HEK293 (cell line): ENCODE measurements around the gene MAP3K9.
A peak's percentile ranks its signal among the peaks of the same experiment; 100 is the strongest.

ENCODE experiments used
- CTCF ChIA-PET: fragments of 350-600 bp; formaldehyde crosslinking; extraction: SDS; loops from one replicate; lab custom pipeline; 2021; ENCODE audit warnings: antibody characterized with exemption; lab: Yijun Ruan, JAX
- POLR2A ChIA-PET: fragments of 300-600 bp; formaldehyde crosslinking; extraction: SDS; loops from one replicate; lab custom pipeline; 2020; ENCODE audit warnings: antibody characterized with exemption, inconsistent platforms; lab: Yijun Ruan, JAX
- H3K27ac ChIP-seq: fragments of 200-500 bp; sonication (Bioruptor generic); 2 replicates; pipeline ENCODE4 v1.5.1; 2014; ENCODE audit warnings: low read depth, low read length, control low read depth, inconsistent platforms; ENCODE audit errors: extremely low read depth
- H3K36me3 ChIP-seq, 2 experiments: fragments of 200-500 bp in 1 of 2; sonication (Bioruptor generic) in 1 of 2; 1 replicate in 1 of 2; 2 replicates in 1 of 2; pipeline ENCODE4 v1.5.1; 2014 to 2017; ENCODE audit warnings: inconsistent platforms in 2 of 2, low read length in 2 of 2; ENCODE audit not compliant: control insufficient read depth in 2 of 2, insufficient read depth in 1 of 2
- H3K4me1 ChIP-seq: fragments of 200-500 bp; sonication (Bioruptor generic); 2 replicates; pipeline ENCODE4 v1.5.1; 2014; ENCODE audit warnings: mild to moderate bottlenecking, low read length, inconsistent platforms; ENCODE audit not compliant: control insufficient read depth, insufficient read depth
- H3K4me3 ChIP-seq: 2 replicates; pipeline ENCODE4 v1.5.1; 2011; ENCODE audit warnings: low read depth, mild to moderate bottlenecking, control low read depth, low read length, moderate library complexity
- H3K9me3 ChIP-seq: fragments of 200-500 bp; sonication (Bioruptor generic); 2 replicates; pipeline ENCODE4 v1.5.1; 2014; ENCODE audit warnings: low read depth, low read length, inconsistent platforms; ENCODE audit not compliant: control insufficient read depth, insufficient read depth
- CTCF ChIP-seq: fragments of 450-650 bp; formaldehyde crosslinking; IDR thresholded peaks from 2 replicates; pipeline ENCODE4 v1.5.1; 2016; ENCODE audit warnings: missing biosample characterization, missing genetic modification characterization
- EGR2 ChIP-seq: fragments of 450-650 bp; formaldehyde crosslinking; IDR thresholded peaks from 2 replicates; pipeline ENCODE4 v1.5.1; 2016; ENCODE audit warnings: low read depth, missing biosample characterization, missing genetic modification characterization
- GLI4 ChIP-seq: fragments of 450-650 bp; formaldehyde crosslinking; IDR thresholded peaks from 2 replicates; pipeline ENCODE4 v1.5.1; 2016; ENCODE audit warnings: missing biosample characterization, missing genetic modification characterization
- HOXC10 ChIP-seq: sonication (generic); formaldehyde crosslinking; IDR thresholded peaks from 2 replicates; pipeline ENCODE4 v1.8.1; 2023; ENCODE audit warnings: mild to moderate bottlenecking, missing genetic modification reagents
- IKZF3 ChIP-seq: fragments of 450-650 bp; IDR thresholded peaks from 2 replicates; pipeline ENCODE4 v1.5.0; 2018; ENCODE audit warnings: missing biosample characterization, mild to moderate bottlenecking, missing genetic modification characterization, moderate library complexity
- KLF10 ChIP-seq: fragments of 450-650 bp; IDR thresholded peaks from 2 replicates; pipeline ENCODE4 v1.5.1; 2018; ENCODE audit warnings: missing biosample characterization, mild to moderate bottlenecking, missing genetic modification characterization
- KLF16 ChIP-seq: fragments of 450-650 bp; formaldehyde crosslinking; IDR thresholded peaks from 2 replicates; pipeline ENCODE4 v1.5.1; 2017; ENCODE audit warnings: missing biosample characterization, missing genetic modification characterization
- KLF9 ChIP-seq: fragments of 450-650 bp; formaldehyde crosslinking; IDR thresholded peaks from 2 replicates; pipeline ENCODE4 v1.5.1; 2016; ENCODE audit warnings: missing biosample characterization, missing genetic modification characterization, low read depth
- MYNN ChIP-seq: fragments of 450-650 bp; formaldehyde crosslinking; IDR thresholded peaks from 2 replicates; pipeline ENCODE4 v1.5.1; 2016; ENCODE audit warnings: missing biosample characterization, missing genetic modification characterization, borderline replicate concordance
- PRDM2 ChIP-seq: fragments of 450-650 bp; formaldehyde crosslinking; IDR thresholded peaks from 2 replicates; pipeline ENCODE4 v1.5.1; 2016; ENCODE audit warnings: missing biosample characterization, missing genetic modification characterization, borderline replicate concordance
- REPIN1 ChIP-seq: fragments of 450-650 bp; formaldehyde crosslinking; IDR thresholded peaks from 2 replicates; pipeline ENCODE4 v1.5.1; 2017; ENCODE audit warnings: missing biosample characterization, missing genetic modification characterization, low read depth
- TCF7L2 ChIP-seq: IDR thresholded peaks from 2 replicates; pipeline ENCODE4 v1.6.1; 2011; ENCODE audit warnings: low read depth, mild to moderate bottlenecking, inconsistent platforms, low read length, moderate library complexity, borderline replicate concordance
- WT1 ChIP-seq: fragments of 450-650 bp; formaldehyde crosslinking; IDR thresholded peaks from 2 replicates; pipeline ENCODE4 v1.5.1; 2016; ENCODE audit warnings: missing biosample characterization, missing genetic modification characterization
- ZBTB20 ChIP-seq: fragments of 450-650 bp; formaldehyde crosslinking; IDR thresholded peaks from 2 replicates; pipeline ENCODE4 v1.5.1; 2016; ENCODE audit warnings: missing biosample characterization, missing genetic modification characterization
- ZIC2 ChIP-seq: fragments of 450-650 bp; formaldehyde crosslinking; IDR thresholded peaks from 2 replicates; pipeline ENCODE4 v1.5.1; 2016; ENCODE audit warnings: missing biosample characterization, missing genetic modification characterization
- ZNF138 ChIP-seq: fragments of 450-650 bp; formaldehyde crosslinking; IDR thresholded peaks from 2 replicates; pipeline ENCODE4 v1.5.1; 2016; ENCODE audit warnings: missing biosample characterization, missing genetic modification characterization, borderline replicate concordance
- ZNF23 ChIP-seq: fragments of 450-650 bp; formaldehyde crosslinking; IDR thresholded peaks from 2 replicates; pipeline ENCODE4 v1.5.1; 2016; ENCODE audit warnings: missing biosample characterization, missing genetic modification characterization, borderline replicate concordance
- ZNF266 ChIP-seq: fragments of 450-650 bp; formaldehyde crosslinking; IDR thresholded peaks from 2 replicates; pipeline ENCODE4 v1.5.1; 2016; ENCODE audit warnings: missing biosample characterization, missing genetic modification characterization, low read depth
- ZNF292 ChIP-seq: fragments of 450-650 bp; formaldehyde crosslinking; IDR thresholded peaks from 2 replicates; pipeline ENCODE4 v1.5.1; 2016; ENCODE audit warnings: low read depth, missing biosample characterization, missing genetic modification characterization, borderline replicate concordance
- ZNF311 ChIP-seq: fragments of 450-650 bp; formaldehyde crosslinking; IDR thresholded peaks from 2 replicates; pipeline ENCODE4 v1.5.1; 2017; ENCODE audit warnings: missing biosample characterization, missing genetic modification characterization, borderline replicate concordance
- ZNF324 ChIP-seq: fragments of 450-650 bp; formaldehyde crosslinking; IDR thresholded peaks from 2 replicates; pipeline ENCODE4 v1.5.1; 2016; ENCODE audit warnings: missing biosample characterization, missing genetic modification characterization
- ZNF335 ChIP-seq: fragments of 450-650 bp; formaldehyde crosslinking; conservative IDR thresholded peaks from 2 replicates; pipeline ENCODE4 v1.5.1; 2016; ENCODE audit warnings: missing biosample characterization, missing genetic modification characterization
- ZNF366 ChIP-seq: fragments of 450-650 bp; formaldehyde crosslinking; conservative IDR thresholded peaks from 2 replicates; pipeline ENCODE4 v1.5.1; 2016; ENCODE audit warnings: missing biosample characterization, missing genetic modification characterization
- ZNF544 ChIP-seq: fragments of 450-650 bp; formaldehyde crosslinking; IDR thresholded peaks from 2 replicates; pipeline ENCODE4 v1.5.0; 2017; ENCODE audit warnings: missing biosample characterization, missing genetic modification characterization
- ZNF558 ChIP-seq: fragments of 450-650 bp; formaldehyde crosslinking; IDR thresholded peaks from 2 replicates; pipeline ENCODE4 v1.5.1; 2016; ENCODE audit warnings: missing biosample characterization, missing genetic modification characterization
- ZNF623 ChIP-seq: fragments of 450-650 bp; formaldehyde crosslinking; IDR thresholded peaks from 2 replicates; pipeline ENCODE4 v1.5.1; 2016; ENCODE audit warnings: missing biosample characterization, missing genetic modification characterization
- TF ChIP-seq, protein P1 (sequence below): fragments of 450-650 bp; formaldehyde crosslinking; IDR thresholded peaks from 2 replicates; pipeline ENCODE4 v1.5.1; 2016; ENCODE audit warnings: missing biosample characterization, missing genetic modification characterization
- TF ChIP-seq, protein P2 (sequence below): fragments of 450-650 bp; formaldehyde crosslinking; IDR thresholded peaks from 2 replicates; pipeline ENCODE4 v1.5.1; 2016; ENCODE audit warnings: missing biosample characterization, missing genetic modification characterization, low read depth

MAP3K9 gene

GRCh38 chr14:70822530-70823185 lies 13.3 kb upstream of the MAP3K9 start:
- H3K9me3 ChIP-seq: no peaks in the 10 kb centered on the region
- no peaks in the 10 kb centered on the region for H3K4me1 ChIP-seq
- H3K36me3 ChIP-seq: no peaks in the 10 kb centered on the region
- ChIA-PET POLR2A (interaction anchor here (0.6 to 2.2 kb wide), 6 partner anchors 8 to 220 kb away, joined by 3 to 17 read pairs (median 6); partner anchors contain the start of gene MAP3K9), CTCF (interaction anchor here (0.7 to 1.6 kb wide), 7 partner anchors 17 to 156 kb away, joined by 3 to 5 read pairs (median 3); partner anchors contain the start of gene PCNX1)
- peak overlapping the region; percentile 80 for H3K4me3 ChIP-seq
- H3K27ac ChIP-seq: no peak overlapping the region; the same call in 1 of the 2 replicates
- TF ChIP-seq KLF10 (tag by site-specific recombination) (no peak), ZNF324 (tag by site-specific recombination) (no peak), ZNF138 (tag by site-specific recombination) (no peak), KLF16 (tag by site-specific recombination) (no peak), ZNF292 (tag by site-specific recombination) (no peak), ZNF23 (tag by site-specific recombination) (no peak), IKZF3 (tag by site-specific recombination) (0 out of 2 replicates have a peak, but pooled peaks have one; percentile 13), MYNN (tag by site-specific recombination) (no peak), CTCF (tag by site-specific recombination) (no peak), ZIC2 (tag by site-specific recombination) (no peak), ZNF623 (no peak), GLI4 (no peak), REPIN1 (tag by site-specific recombination) (no peak), ZNF558 (tag by site-specific recombination) (no peak), KLF9 (tag by site-specific recombination) (peak; percentile 54), ZNF366 (tag by site-specific recombination) (peak; percentile 88), ZBTB20 (tag by site-specific recombination) (no peak), ZNF311 (tag by site-specific recombination) (no peak), TCF7L2 (no peak), PRDM2 (tag by site-specific recombination) (no peak), ZNF266 (0 out of 2 replicates have a peak, but pooled peaks have one; percentile 52), ZNF544 (no peak), WT1 (tag by site-specific recombination) (no peak), HOXC10 (CRISPR knock-in tag) (no peak), EGR2 (tag by site-specific recombination) (peak; percentile 93), ZNF335 (tag by site-specific recombination) (no peak)
- TF ChIP-seq, protein P1, sequence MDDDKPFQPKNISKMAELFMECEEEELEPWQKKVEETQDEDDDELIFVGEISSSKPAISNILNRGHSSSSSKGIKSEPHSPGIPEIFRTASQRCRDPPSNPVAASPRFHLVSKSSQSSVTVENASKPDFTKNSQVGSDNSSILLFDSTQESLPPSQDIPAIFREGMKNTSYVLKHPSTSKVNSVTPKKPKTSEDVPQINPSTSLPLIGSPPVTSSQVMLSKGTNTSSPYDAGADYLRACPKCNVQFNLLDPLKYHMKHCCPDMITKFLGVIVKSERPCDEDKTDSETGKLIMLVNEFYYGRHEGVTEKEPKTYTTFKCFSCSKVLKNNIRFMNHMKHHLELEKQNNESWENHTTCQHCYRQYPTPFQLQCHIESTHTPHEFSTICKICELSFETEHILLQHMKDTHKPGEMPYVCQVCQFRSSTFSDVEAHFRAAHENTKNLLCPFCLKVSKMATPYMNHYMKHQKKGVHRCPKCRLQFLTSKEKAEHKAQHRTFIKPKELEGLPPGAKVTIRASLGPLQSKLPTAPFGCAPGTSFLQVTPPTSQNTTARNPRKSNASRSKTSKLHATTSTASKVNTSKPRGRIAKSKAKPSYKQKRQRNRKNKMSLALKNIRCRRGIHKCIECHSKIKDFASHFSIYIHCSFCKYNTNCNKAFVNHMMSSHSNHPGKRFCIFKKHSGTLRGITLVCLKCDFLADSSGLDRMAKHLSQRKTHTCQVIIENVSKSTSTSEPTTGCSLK (tag by site-specific recombination): no peak
- TF ChIP-seq, protein P2, sequence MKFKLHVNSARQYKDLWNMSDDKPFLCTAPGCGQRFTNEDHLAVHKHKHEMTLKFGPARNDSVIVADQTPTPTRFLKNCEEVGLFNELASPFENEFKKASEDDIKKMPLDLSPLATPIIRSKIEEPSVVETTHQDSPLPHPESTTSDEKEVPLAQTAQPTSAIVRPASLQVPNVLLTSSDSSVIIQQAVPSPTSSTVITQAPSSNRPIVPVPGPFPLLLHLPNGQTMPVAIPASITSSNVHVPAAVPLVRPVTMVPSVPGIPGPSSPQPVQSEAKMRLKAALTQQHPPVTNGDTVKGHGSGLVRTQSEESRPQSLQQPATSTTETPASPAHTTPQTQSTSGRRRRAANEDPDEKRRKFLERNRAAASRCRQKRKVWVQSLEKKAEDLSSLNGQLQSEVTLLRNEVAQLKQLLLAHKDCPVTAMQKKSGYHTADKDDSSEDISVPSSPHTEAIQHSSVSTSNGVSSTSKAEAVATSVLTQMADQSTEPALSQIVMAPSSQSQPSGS: no peak
